HEK293 (cell line): ENCODE results near the gene OGFOD2.

ENCODE experiments used
- KLF16 ChIP-seq: fragments of 450-650 bp; formaldehyde crosslinking; IDR thresholded peaks from 2 replicates; pipeline ENCODE4 v1.5.1; 2017; ENCODE audit warnings: missing biosample characterization, missing genetic modification characterization
- KLF9 ChIP-seq: fragments of 450-650 bp; formaldehyde crosslinking; IDR thresholded peaks from 2 replicates; pipeline ENCODE4 v1.5.1; 2016; ENCODE audit warnings: missing biosample characterization, missing genetic modification characterization, low read depth
- PRDM1 ChIP-seq: fragments of 450-650 bp; formaldehyde crosslinking; IDR thresholded peaks from 2 replicates; pipeline ENCODE4; 2016; ENCODE audit warnings: missing biosample characterization, missing genetic modification characterization
- YY1 ChIP-seq: fragments of 450-650 bp; formaldehyde crosslinking; IDR thresholded peaks from 2 replicates; pipeline ENCODE4 v1.5.1; 2018; ENCODE audit warnings: missing biosample characterization, missing genetic modification characterization
- ZNF274 ChIP-seq, 2 experiments: fragments of 200-500 bp in 1 of 2; fragments of 450-650 bp in 1 of 2; sonication (Bioruptor generic) in 1 of 2; formaldehyde crosslinking in 1 of 2; IDR thresholded peaks; 2 replicates each; pipeline versions ENCODE4 v1.5.1 to v1.6.1; 2014 to 2016; ENCODE audit warnings: borderline replicate concordance in 1 of 2, inconsistent platforms in 1 of 2, low read length in 1 of 2, missing biosample characterization in 1 of 2, missing genetic modification characterization in 1 of 2
- ZNF324 ChIP-seq: fragments of 450-650 bp; formaldehyde crosslinking; IDR thresholded peaks from 2 replicates; pipeline ENCODE4 v1.5.1; 2016; ENCODE audit warnings: missing biosample characterization, missing genetic modification characterization
- ZNF561 ChIP-seq: fragments of 450-650 bp; IDR thresholded peaks from 2 replicates; pipeline ENCODE4 v1.5.1; 2018; ENCODE audit warnings: missing biosample characterization, missing genetic modification characterization, borderline replicate concordance
- TF ChIP-seq, protein P1 (sequence below): fragments of 450-650 bp; formaldehyde crosslinking; IDR thresholded peaks from 2 replicates; pipeline ENCODE4 v1.5.1; 2016; ENCODE audit warnings: missing biosample characterization, missing genetic modification characterization
- TF ChIP-seq, protein P2 (sequence below): fragments of 450-650 bp; formaldehyde crosslinking; IDR thresholded peaks from 2 replicates; pipeline ENCODE4 v1.5.1; 2016; ENCODE audit warnings: missing biosample characterization, missing genetic modification characterization
- TF ChIP-seq, protein P3 (sequence below): fragments of 450-650 bp; formaldehyde crosslinking; IDR thresholded peaks from 2 replicates; pipeline ENCODE4 v1.5.1; 2016; ENCODE audit warnings: missing biosample characterization, missing genetic modification characterization
- TF ChIP-seq, protein P4 (sequence below): fragments of 450-650 bp; formaldehyde crosslinking; IDR thresholded peaks from 2 replicates; pipeline ENCODE4 v1.5.1; 2017; ENCODE audit warnings: missing biosample characterization, missing genetic modification characterization
- TF ChIP-seq, protein P5 (sequence below): sonication (generic); formaldehyde crosslinking; IDR thresholded peaks from 2 replicates; pipeline ENCODE4 v1.8.1; 2022; ENCODE audit warnings: mild to moderate bottlenecking, moderate library complexity, missing genetic modification reagents
- TF ChIP-seq, protein P6 (sequence below): fragments of 450-650 bp; formaldehyde crosslinking; IDR thresholded peaks from 2 replicates; pipeline ENCODE4 v1.5.1; 2016; ENCODE audit warnings: missing biosample characterization, missing genetic modification characterization
- TF ChIP-seq, protein P7 (sequence below): fragments of 450-650 bp; formaldehyde crosslinking; IDR thresholded peaks from 2 replicates; pipeline ENCODE4 v1.5.1; 2016; ENCODE audit warnings: missing biosample characterization, missing genetic modification characterization

DNA sequence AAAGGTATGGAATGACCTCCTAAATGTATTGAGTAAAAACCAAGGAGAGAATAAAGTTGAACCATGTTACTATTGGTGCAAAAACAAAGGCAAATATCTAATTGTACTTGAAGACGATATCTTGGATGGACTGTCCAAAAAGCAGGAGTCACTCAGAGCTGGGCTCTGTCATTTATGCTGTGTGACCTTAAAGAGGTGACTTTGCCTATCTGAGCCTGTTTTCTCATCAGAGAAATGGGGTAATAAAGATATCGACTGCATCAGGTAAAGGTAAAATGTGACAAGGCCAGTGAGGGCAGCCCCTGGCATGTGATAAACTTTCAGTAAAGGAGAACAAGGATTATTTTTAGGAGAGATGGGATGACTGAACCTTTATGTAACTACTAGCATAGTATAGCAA lies 6.9 kb upstream of the OGFOD2 start:
- TF ChIP-seq, protein P1, sequence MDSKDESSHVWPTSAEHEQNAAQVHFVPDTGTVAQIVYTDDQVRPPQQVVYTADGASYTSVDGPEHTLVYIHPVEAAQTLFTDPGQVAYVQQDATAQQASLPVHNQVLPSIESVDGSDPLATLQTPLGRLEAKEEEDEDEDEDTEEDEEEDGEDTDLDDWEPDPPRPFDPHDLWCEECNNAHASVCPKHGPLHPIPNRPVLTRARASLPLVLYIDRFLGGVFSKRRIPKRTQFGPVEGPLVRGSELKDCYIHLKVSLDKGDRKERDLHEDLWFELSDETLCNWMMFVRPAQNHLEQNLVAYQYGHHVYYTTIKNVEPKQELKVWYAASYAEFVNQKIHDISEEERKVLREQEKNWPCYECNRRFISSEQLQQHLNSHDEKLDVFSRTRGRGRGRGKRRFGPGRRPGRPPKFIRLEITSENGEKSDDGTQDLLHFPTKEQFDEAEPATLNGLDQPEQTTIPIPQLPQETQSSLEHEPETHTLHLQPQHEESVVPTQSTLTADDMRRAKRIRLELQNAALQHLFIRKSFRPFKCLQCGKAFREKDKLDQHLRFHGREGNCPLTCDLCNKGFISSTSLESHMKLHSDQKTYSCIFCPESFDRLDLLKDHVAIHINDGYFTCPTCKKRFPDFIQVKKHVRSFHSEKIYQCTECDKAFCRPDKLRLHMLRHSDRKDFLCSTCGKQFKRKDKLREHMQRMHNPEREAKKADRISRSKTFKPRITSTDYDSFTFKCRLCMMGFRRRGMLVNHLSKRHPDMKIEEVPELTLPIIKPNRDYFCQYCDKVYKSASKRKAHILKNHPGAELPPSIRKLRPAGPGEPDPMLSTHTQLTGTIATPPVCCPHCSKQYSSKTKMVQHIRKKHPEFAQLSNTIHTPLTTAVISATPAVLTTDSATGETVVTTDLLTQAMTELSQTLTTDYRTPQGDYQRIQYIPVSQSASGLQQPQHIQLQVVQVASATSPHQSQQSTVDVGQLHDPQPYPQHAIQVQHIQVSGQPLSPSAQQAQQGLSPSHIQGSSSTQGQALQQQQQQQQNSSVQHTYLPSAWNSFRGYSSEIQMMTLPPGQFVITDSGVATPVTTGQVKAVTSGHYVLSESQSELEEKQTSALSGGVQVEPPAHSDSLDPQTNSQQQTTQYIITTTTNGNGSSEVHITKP (tag by site-specific recombination) = no peak
- TF ChIP-seq, protein P2, sequence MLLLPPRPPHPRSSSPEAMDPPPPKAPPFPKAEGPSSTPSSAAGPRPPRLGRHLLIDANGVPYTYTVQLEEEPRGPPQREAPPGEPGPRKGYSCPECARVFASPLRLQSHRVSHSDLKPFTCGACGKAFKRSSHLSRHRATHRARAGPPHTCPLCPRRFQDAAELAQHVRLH (tag by site-specific recombination) = no peak
- no peak for TF ChIP-seq ZNF561 (tag by site-specific recombination)
- TF ChIP-seq, protein P3, sequence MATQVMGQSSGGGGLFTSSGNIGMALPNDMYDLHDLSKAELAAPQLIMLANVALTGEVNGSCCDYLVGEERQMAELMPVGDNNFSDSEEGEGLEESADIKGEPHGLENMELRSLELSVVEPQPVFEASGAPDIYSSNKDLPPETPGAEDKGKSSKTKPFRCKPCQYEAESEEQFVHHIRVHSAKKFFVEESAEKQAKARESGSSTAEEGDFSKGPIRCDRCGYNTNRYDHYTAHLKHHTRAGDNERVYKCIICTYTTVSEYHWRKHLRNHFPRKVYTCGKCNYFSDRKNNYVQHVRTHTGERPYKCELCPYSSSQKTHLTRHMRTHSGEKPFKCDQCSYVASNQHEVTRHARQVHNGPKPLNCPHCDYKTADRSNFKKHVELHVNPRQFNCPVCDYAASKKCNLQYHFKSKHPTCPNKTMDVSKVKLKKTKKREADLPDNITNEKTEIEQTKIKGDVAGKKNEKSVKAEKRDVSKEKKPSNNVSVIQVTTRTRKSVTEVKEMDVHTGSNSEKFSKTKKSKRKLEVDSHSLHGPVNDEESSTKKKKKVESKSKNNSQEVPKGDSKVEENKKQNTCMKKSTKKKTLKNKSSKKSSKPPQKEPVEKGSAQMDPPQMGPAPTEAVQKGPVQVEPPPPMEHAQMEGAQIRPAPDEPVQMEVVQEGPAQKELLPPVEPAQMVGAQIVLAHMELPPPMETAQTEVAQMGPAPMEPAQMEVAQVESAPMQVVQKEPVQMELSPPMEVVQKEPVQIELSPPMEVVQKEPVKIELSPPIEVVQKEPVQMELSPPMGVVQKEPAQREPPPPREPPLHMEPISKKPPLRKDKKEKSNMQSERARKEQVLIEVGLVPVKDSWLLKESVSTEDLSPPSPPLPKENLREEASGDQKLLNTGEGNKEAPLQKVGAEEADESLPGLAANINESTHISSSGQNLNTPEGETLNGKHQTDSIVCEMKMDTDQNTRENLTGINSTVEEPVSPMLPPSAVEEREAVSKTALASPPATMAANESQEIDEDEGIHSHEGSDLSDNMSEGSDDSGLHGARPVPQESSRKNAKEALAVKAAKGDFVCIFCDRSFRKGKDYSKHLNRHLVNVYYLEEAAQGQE (tag by site-specific recombination) = no peak
- TF ChIP-seq KLF9 (tag by site-specific recombination) = no peak
- no peak for TF ChIP-seq KLF16
- no peak for TF ChIP-seq YY1
- TF ChIP-seq, protein P4, sequence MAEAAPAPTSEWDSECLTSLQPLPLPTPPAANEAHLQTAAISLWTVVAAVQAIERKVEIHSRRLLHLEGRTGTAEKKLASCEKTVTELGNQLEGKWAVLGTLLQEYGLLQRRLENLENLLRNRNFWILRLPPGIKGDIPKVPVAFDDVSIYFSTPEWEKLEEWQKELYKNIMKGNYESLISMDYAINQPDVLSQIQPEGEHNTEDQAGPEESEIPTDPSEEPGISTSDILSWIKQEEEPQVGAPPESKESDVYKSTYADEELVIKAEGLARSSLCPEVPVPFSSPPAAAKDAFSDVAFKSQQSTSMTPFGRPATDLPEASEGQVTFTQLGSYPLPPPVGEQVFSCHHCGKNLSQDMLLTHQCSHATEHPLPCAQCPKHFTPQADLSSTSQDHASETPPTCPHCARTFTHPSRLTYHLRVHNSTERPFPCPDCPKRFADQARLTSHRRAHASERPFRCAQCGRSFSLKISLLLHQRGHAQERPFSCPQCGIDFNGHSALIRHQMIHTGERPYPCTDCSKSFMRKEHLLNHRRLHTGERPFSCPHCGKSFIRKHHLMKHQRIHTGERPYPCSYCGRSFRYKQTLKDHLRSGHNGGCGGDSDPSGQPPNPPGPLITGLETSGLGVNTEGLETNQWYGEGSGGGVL = no peak
- TF ChIP-seq, protein P5, sequence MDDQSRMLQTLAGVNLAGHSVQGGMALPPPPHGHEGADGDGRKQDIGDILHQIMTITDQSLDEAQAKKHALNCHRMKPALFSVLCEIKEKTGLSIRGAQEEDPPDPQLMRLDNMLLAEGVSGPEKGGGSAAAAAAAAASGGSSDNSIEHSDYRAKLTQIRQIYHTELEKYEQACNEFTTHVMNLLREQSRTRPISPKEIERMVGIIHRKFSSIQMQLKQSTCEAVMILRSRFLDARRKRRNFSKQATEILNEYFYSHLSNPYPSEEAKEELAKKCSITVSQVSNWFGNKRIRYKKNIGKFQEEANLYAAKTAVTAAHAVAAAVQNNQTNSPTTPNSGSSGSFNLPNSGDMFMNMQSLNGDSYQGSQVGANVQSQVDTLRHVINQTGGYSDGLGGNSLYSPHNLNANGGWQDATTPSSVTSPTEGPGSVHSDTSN (CRISPR knock-in tag) = no peak
- TF ChIP-seq, protein P6, sequence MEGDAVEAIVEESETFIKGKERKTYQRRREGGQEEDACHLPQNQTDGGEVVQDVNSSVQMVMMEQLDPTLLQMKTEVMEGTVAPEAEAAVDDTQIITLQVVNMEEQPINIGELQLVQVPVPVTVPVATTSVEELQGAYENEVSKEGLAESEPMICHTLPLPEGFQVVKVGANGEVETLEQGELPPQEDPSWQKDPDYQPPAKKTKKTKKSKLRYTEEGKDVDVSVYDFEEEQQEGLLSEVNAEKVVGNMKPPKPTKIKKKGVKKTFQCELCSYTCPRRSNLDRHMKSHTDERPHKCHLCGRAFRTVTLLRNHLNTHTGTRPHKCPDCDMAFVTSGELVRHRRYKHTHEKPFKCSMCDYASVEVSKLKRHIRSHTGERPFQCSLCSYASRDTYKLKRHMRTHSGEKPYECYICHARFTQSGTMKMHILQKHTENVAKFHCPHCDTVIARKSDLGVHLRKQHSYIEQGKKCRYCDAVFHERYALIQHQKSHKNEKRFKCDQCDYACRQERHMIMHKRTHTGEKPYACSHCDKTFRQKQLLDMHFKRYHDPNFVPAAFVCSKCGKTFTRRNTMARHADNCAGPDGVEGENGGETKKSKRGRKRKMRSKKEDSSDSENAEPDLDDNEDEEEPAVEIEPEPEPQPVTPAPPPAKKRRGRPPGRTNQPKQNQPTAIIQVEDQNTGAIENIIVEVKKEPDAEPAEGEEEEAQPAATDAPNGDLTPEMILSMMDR (tag by site-specific recombination) = no peak
- TF ChIP-seq, protein P7, sequence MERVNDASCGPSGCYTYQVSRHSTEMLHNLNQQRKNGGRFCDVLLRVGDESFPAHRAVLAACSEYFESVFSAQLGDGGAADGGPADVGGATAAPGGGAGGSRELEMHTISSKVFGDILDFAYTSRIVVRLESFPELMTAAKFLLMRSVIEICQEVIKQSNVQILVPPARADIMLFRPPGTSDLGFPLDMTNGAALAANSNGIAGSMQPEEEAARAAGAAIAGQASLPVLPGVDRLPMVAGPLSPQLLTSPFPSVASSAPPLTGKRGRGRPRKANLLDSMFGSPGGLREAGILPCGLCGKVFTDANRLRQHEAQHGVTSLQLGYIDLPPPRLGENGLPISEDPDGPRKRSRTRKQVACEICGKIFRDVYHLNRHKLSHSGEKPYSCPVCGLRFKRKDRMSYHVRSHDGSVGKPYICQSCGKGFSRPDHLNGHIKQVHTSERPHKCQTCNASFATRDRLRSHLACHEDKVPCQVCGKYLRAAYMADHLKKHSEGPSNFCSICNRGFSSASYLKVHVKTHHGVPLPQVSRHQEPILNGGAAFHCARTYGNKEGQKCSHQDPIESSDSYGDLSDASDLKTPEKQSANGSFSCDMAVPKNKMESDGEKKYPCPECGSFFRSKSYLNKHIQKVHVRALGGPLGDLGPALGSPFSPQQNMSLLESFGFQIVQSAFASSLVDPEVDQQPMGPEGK (tag by site-specific recombination) = no peak
- no peak for TF ChIP-seq ZNF274 (IDR thresholded peaks at IDR 0.05; ENCODE audit: low read length)
- TF ChIP-seq ZNF274 (tag by site-specific recombination; IDR thresholded peaks at IDR 0.05; ENCODE audit: borderline replicate concordance) = no peak
- no peak for TF ChIP-seq PRDM1 (tag by site-specific recombination)
- no peak for TF ChIP-seq ZNF324 (tag by site-specific recombination)
